Measurements from ENCODE around the gene ABI3.
"Not testable (repeated sequence)": the region's sequence is repeated elsewhere in the genome, so short reads cannot be mapped to it uniquely, and the experiment has no call there.

ABI3 gene, protein sequence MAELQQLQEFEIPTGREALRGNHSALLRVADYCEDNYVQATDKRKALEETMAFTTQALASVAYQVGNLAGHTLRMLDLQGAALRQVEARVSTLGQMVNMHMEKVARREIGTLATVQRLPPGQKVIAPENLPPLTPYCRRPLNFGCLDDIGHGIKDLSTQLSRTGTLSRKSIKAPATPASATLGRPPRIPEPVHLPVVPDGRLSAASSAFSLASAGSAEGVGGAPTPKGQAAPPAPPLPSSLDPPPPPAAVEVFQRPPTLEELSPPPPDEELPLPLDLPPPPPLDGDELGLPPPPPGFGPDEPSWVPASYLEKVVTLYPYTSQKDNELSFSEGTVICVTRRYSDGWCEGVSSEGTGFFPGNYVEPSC

GRCh38 chr17:49210158-49211029 is at the start of gene ABI3, which contains the start of gene GNGT2:
ABI3 (plus strand) TSS chr17:49210707; CDS start chr17:49210725, 18 bp downstream.
GNGT2 (minus strand) TSS chr17:49210574; CDS start chr17:49207422, 3,152 bp downstream.
- no peak for DNase-seq (ENCODE audit: low spot score)

DNA sequence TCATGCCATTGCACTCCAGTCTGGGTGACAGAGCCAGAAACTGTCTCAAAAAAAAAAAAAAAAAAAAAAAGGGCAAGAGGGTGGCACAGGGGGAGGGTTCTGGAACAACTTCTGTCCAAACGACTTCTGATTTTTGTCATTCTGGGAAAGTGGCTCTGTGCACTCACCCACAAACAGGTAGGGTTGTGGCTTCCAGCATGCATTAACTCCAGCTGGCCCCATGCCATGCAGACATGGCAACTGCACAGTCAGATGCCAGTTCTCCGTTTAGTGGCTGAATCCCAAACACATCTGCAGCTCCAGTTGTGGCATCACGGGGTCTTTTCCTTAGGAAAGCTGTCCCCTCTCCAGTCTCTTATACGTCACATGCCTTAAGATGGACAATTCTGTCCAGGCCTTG is 47.6 kb upstream of the ABI3 start:
- DNase-seq (ENCODE audit: low spot score) = no peak

DNA sequence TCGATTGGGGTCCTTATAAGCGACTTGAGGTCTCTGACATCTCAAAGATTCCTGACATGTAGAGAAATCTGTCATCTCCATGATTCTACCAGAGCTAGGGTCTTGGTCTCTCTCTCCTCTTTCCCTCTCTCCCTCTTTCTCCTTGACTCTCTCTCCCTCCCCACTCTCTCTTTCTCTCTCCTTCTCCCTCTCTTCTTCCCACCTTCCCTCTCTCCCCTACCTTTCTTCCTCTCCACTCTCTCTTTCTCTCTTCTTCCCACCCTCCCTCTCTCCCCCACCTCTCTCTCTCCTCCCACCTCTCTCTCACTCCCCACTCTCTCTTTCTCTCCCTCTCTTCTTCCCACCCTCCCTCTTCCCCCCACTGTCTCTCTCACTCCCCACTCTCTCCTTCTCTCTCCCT is 45.4 kb upstream of the ABI3 start:
- DNase-seq (ENCODE audit: low spot score) = no peak

GRCh38 chr17:49168706-49169105 is 41.8 kb upstream of the ABI3 start:
- no peak for DNase-seq (ENCODE audit: low spot score)

DNA sequence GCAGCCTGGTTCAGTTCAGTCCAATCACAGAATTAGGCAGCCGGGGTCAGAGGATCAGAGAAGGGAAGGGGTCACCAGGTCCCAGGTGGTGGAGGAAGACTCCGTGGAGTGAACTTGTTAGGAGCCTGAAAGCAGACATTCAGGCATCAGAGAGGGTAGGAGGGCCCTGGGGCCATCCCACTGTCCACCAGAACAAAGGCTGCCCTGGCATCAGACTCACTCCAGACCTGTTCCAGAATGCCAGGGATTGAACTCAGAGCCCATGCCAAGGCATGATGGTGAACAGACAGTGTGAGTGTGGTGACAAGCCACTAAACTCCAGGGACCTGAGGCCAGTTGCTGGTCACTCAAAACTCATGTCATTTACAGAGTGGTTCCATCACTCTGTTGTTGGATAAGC is 40.3 kb upstream of the ABI3 start:
- DNase-seq (ENCODE audit: low spot score) = no peak

- DNase-seq (ENCODE audit: low spot score) = not testable (repeated sequence)
These were observed 39.8 kb upstream of the ABI3 start for GRCh38 chr17:49170711-49171110.

GRCh38 chr17:49175978-49176377 is 34.5 kb upstream of the ABI3 start:
- not testable (repeated sequence) for DNase-seq (ENCODE audit: low spot score)

GRCh38 chr17:49180303-49180702 is 30.2 kb upstream of the ABI3 start:
- DNase-seq (ENCODE audit: low spot score) = peak; percentile 69

DNA sequence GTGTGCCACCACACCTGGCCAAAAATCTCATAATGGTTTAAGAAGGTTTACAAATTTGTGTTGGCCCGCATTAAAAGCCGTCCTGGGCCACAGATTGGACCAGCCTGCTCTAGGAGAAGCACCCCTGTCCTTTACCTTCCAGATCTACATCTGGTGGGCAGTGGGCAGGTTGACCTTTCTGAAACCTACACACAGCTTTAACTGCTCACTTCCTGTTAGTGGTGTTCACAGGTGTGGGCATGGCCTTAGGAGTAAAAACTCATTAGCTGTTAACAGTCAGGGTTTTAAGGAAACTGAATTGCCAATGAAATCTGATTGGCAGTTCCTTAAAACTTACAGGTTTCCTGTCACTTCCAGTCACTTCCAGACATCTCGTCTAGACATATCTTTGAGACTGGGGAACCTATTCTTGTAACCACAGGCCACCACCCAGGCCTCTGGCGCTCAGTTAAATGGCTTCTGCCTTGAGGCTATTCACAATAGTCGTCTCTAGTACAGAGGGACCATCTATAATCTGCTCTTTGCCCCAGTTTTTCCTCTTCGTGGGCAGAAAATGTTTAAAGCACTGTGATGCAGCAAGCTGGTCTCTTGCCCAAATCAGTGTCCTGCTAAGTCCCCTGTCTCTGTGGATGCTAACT is 29.4 kb upstream of the ABI3 start:
- no peak for DNase-seq (ENCODE audit: low spot score)

DNA sequence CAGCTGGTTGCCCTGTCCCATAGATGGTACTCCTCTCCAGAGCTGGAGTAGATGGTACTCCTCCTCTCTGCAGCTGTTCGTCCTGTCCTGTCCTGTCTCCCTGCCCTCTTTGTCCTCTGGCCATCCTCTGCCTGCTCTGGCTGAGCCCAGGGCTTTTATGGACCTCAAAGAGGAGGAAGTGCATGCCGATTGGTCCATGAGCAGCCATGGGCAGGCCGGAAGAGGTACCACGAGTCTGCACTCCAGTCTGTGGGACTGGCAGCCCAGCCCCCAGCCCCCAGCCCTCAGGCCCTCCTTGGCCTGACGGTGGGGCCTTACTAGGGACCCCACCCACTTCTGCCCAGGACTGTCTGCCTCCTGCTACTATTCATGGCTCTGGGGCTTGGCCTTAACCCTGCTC is 27.2 kb upstream of the ABI3 start:
- no peak for DNase-seq (ENCODE audit: low spot score)

DNA sequence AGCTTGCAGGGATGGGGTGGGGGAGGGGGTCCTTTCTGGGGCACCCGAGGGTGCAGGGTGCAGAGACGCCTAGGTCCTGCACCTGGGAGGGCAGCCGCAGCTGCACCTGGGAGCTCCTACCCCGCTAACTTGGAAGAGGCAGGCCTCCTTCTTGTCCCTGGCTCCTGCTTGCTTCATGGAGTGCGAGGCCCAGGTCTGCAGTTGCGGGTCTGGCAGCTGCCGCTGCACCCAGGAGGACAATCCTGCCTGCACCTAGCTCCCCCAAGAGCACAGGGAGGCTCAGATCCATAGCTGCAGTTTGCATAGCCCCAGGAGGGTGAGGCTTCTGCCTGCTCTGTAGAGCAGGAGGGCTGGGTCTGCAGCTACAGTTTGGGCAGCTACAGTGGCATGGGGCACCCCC is 26.7 kb upstream of the ABI3 start:
- DNase-seq (ENCODE audit: low spot score) = no peak

DNA sequence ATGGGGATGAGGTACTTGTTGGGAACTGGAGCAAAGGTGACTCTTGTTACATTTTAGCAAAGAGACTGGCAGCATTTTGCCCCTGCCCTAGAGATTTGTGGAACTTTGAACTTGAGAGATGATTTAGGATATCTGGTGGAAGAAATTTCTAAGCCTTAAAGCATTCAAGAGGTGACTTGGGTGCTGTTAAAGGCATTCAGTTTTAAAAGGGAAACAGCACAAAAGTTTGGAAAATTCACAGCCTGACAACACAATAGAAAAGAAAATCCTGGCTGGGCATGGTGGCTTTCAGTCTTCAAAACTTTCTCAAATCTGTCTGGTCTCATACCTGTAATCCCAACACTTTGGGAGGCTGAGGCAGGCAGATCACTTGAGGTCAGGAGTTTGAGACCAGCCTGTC is 26.0 kb upstream of the ABI3 start:
- DNase-seq (ENCODE audit: low spot score) = not testable (repeated sequence)

- not testable (repeated sequence) for DNase-seq (ENCODE audit: low spot score)
These were observed 25.1 kb upstream of the ABI3 start for GRCh38 chr17:49185381-49185780.

- no peak for DNase-seq (ENCODE audit: low spot score)
These were observed 23.2 kb upstream of the ABI3 start for GRCh38 chr17:49187301-49187700.

- no peak for DNase-seq (ENCODE audit: low spot score)
These were observed 19.6 kb upstream of the ABI3 start for GRCh38 chr17:49190932-49191331.

- DNase-seq (ENCODE audit: low spot score) = no peak
These were observed 19.0 kb upstream of the ABI3 start for GRCh38 chr17:49191409-49191916.

GRCh38 chr17:49191917-49192741 is 18.4 kb upstream of the ABI3 start:
- peak; percentile 85 for DNase-seq (ENCODE audit: low spot score)

DNA sequence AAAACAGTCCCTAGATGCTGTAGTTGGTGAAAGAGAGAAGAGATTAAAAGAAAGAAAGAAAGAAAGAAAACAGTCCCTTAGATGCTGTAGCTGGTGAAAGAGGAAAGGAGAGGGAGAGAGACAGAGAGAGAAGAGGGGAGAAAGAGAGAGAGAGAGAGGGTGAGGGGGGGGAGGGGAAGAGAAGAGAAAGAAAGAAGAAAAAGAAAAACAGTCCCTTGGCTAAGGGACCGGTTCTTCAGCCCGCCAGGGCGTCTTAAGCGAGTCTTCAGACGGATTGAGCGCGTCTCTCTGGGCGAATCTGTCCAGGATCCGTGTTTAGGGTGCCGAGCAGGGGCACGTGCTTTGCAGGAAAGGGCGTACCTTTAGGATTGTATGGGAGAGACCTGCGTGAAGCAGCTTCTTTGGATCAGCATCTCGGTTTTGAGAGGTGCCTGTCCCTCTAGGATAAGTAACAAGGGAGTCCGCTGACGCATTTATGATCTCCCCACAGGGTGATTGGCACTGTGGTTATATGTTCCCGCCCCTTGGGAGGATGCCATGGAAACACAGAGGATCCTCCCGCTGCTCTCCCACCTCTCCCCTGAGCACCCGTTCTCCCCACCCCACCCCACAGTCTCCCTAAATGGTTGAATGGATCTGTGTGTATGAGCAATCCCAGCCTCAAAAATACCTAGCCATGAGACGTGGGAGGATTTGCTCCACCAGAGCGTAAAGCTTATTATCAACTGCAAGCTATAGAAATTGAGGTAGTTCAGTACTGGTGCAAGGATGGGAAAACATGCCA is 16.8 kb upstream of the ABI3 start:
- DNase-seq (ENCODE audit: low spot score) = peak; percentile 42

- no peak for DNase-seq (ENCODE audit: low spot score)
These were observed 16.3 kb upstream of the ABI3 start for GRCh38 chr17:49194297-49194607.

DNA sequence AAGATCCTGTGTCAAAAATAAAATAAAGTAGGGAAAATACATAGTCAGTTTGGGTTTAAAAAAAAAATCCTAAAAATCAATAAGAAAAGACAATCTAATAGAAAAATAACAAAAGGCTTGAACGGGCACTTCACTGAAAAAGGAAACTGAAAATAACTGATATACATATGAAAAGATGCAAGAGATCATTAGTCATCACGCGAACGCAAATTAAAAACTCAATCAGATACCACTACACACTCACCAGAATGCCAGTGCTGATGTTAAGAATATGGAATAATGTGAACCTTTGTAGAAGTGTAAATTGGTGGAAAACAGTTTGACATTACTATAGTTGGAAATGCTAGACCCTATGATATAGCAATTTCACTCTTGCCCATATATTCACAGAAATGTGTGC is 14.8 kb upstream of the ABI3 start:
- DNase-seq (ENCODE audit: low spot score) = no peak

DNA sequence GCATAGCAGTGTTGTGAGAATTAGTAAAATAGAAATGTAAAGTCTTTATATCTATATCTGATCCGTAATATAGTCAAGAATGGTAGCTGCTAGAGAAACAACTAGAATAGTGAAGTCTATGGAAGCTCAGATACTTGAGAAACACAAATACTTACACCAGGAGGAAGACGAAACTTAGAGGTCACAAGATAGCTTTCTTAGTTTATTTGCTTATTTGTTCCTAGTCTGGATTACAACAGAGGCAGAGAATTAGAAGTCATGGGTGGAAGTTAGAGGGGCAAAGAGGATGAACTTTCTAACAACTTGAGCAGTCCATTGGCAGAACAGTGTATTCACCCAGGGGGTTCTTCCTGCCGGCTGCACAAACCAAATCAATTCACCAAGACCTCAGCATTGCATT is 14.0 kb upstream of the ABI3 start:
- DNase-seq (ENCODE audit: low spot score) = no peak
